PC-3 (cell line): ENCODE measurements around the gene EFCAB9.

ENCODE experiments used
- EZH2 ChIP-seq: fragments of 300-600 bp; sonication (generic); IDR thresholded peaks from one replicate; pipeline ENCODE4 v1.6.1; 2017; ENCODE audit warnings: antibody characterized with exemption, mild to moderate bottlenecking, low read length; ENCODE audit not compliant: unreplicated experiment
- TF ChIP-seq, protein P1 (sequence below): fragments of 300-600 bp; sonication (generic); conservative IDR thresholded peaks from 2 replicates; pipeline ENCODE4 v1.5.1; 2017; ENCODE audit warnings: antibody characterized with exemption, low read depth, mild to moderate bottlenecking, low read length

DNA sequence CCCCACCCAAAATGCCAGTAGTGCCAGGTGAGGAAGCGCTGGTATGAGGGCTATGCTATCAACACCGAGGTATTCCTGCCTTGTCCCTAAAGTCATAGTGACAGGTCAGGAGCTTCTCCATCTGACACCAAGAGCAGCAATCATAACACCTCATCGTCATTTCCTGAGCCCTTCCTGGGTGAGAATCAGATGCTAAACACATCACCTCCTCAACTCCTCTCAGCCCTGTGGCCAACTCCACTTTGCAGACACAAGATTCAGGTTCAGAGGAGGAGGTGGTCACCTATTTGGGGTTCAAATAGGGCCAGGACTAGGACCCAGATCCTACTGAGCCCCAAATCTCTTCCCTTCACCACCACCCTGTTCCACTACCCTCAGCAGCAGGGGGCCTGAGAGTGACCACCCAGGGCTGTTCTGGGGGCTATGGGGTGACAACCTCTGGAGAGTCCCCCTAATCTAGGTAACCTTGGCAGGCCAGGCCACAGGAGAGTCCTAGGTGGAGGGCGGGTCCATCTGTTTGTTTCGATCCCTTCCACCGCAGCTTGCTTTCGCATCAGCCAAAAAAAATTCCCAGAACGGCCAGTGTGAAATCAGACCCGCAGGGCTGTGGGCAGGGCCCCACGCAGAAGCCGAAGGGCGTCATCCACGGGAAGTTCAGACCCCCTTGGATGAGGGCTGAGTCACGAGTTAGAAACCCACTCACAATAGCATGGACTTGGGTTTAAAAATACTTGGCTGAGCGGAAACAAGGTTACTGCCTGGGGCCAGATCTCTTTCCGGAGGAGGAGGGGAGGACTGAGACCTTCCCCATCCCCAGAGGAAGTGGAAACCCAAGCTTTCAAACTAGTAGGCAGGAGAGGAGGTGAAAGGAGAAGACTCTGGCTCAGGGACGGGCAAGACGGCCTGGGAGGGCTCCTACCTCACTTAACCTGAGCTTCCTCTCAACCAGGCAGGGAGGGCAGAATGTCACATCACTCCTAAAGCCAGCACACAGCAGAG is 14.7 kb upstream of the EFCAB9 start:
- TF ChIP-seq, protein P1, sequence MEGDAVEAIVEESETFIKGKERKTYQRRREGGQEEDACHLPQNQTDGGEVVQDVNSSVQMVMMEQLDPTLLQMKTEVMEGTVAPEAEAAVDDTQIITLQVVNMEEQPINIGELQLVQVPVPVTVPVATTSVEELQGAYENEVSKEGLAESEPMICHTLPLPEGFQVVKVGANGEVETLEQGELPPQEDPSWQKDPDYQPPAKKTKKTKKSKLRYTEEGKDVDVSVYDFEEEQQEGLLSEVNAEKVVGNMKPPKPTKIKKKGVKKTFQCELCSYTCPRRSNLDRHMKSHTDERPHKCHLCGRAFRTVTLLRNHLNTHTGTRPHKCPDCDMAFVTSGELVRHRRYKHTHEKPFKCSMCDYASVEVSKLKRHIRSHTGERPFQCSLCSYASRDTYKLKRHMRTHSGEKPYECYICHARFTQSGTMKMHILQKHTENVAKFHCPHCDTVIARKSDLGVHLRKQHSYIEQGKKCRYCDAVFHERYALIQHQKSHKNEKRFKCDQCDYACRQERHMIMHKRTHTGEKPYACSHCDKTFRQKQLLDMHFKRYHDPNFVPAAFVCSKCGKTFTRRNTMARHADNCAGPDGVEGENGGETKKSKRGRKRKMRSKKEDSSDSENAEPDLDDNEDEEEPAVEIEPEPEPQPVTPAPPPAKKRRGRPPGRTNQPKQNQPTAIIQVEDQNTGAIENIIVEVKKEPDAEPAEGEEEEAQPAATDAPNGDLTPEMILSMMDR = no peak
- TF ChIP-seq EZH2 = no peak
